Activated CD8-positive, alpha-beta memory T cell treated with anti-CD3 and anti-CD28 coated beads, Interleukin-2, amount 50 U/mL, for 4 hours (primary cell): ENCODE data around the gene COPS8.

Experiments
- DNase-seq: peaks from one replicate; pipeline ENCODE4 v3.0.0-alpha.2; 2020

The COPS8 gene

GRCh38 chr2:237134321-237135230 is 48.9 kb downstream of the COPS8 start:
- DNase-seq: no peak

- no peak for DNase-seq
These were observed 51.1 kb downstream of the COPS8 start for GRCh38 chr2:237136824-237137223.

GRCh38 chr2:237137626-237138323 is 52.1 kb downstream of the COPS8 start:
- no peak for DNase-seq

GRCh38 chr2:237139123-237139675 is 53.5 kb downstream of the COPS8 start:
- no peak for DNase-seq

GRCh38 chr2:237140689-237141285 is 55.1 kb downstream of the COPS8 start:
- no peak for DNase-seq

- no peak for DNase-seq
These were observed 55.9 kb downstream of the COPS8 start for GRCh38 chr2:237141571-237142051.

- DNase-seq: no peak
These were observed 57.4 kb downstream of the COPS8 start for GRCh38 chr2:237143118-237143517.

- DNase-seq: no peak
These were observed 58.2 kb downstream of the COPS8 start for GRCh38 chr2:237143676-237144440.

- no peak for DNase-seq
These were observed 58.8 kb downstream of the COPS8 start for GRCh38 chr2:237144516-237144915.

- no peak for DNase-seq
These were observed 61.6 kb downstream of the COPS8 start for GRCh38 chr2:237147317-237147716.

GRCh38 chr2:237148624-237149023 is 62.9 kb downstream of the COPS8 start:
- DNase-seq: no peak

- DNase-seq: no peak
These were observed 63.7 kb downstream of the COPS8 start for GRCh38 chr2:237149425-237149824.
